ENCODE results near the gene IFT20.

- TF ChIP-seq, protein P1, sequence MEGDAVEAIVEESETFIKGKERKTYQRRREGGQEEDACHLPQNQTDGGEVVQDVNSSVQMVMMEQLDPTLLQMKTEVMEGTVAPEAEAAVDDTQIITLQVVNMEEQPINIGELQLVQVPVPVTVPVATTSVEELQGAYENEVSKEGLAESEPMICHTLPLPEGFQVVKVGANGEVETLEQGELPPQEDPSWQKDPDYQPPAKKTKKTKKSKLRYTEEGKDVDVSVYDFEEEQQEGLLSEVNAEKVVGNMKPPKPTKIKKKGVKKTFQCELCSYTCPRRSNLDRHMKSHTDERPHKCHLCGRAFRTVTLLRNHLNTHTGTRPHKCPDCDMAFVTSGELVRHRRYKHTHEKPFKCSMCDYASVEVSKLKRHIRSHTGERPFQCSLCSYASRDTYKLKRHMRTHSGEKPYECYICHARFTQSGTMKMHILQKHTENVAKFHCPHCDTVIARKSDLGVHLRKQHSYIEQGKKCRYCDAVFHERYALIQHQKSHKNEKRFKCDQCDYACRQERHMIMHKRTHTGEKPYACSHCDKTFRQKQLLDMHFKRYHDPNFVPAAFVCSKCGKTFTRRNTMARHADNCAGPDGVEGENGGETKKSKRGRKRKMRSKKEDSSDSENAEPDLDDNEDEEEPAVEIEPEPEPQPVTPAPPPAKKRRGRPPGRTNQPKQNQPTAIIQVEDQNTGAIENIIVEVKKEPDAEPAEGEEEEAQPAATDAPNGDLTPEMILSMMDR (IDR thresholded peaks at IDR 0.05): no peak
- no peak for TF ChIP-seq POLR2A (IDR thresholded peaks at IDR 0.05)
- TF ChIP-seq EP300 (IDR thresholded peaks at IDR 0.05): no peak
Observed at GRCh38 chr17:28282596-28282995, 52.7 kb downstream of the IFT20 start.
